Fibroblast of lung (primary cell): ENCODE results near the gene SRI. TPM values are rescaled to one million over a fixed set of nuclear protein-coding genes. Genes with fewer than 3 reads are reported as not detected.
A peak's percentile ranks its signal among the peaks of the same experiment; 100 is the strongest.

Experiments used
- DNase-seq, 2 donors: peaks; one replicate each; pipeline versions ENCODE4 v3.0.0 to v3.0.0-alpha.2; 2010; ENCODE audit warnings: low read depth in 2 of 2
- H2AFZ ChIP-seq: 2 replicates; pipeline ENCODE4 v1.5.1; 2012; ENCODE audit warnings: low read length, control low read depth, inconsistent platforms
- H3K27ac ChIP-seq: 2 replicates; pipeline ENCODE4 v1.5.1; 2011; ENCODE audit warnings: low read length, control low read depth; ENCODE audit not compliant: insufficient read depth
- H3K27me3 ChIP-seq: 2 replicates; pipeline ENCODE4 v1.5.1; 2011; ENCODE audit warnings: mild to moderate bottlenecking, low read length; ENCODE audit not compliant: control insufficient read depth, insufficient read depth
- H3K36me3 ChIP-seq: 2 replicates; pipeline ENCODE4 v1.5.1; 2011; ENCODE audit warnings: low read length; ENCODE audit not compliant: control insufficient read depth, insufficient read depth
- H3K4me1 ChIP-seq: 2 replicates; pipeline ENCODE4 v1.5.1; 2011; ENCODE audit warnings: low read length; ENCODE audit not compliant: control insufficient read depth, insufficient read depth; ENCODE audit errors: extremely low read depth
- H3K4me2 ChIP-seq: 2 replicates; pipeline ENCODE4 v1.5.1; 2011; ENCODE audit warnings: low read length, control low read depth; ENCODE audit not compliant: insufficient read depth; ENCODE audit errors: extremely low read depth
- H3K4me3 ChIP-seq, 4 experiments: fragments of 200-600 bp in 1 of 4; sonication (generic) in 1 of 4; replicated peaks in 1 of 4; 2 replicates each; pipeline ENCODE4 v1.5.1; 2011 to 2016; ENCODE audit warnings: low read length in 4 of 4, low read depth in 3 of 4, mild to moderate bottlenecking in 3 of 4, control low read depth in 2 of 4, inconsistent platforms in 1 of 4, mixed read lengths in 1 of 4; ENCODE audit not compliant: insufficient read depth in 1 of 4; ENCODE audit errors: control extremely low read depth in 1 of 4
- H3K79me2 ChIP-seq: 2 replicates; pipeline ENCODE4 v1.5.1; 2012; ENCODE audit warnings: mild to moderate bottlenecking, low read length, inconsistent platforms; ENCODE audit not compliant: control insufficient read depth, insufficient read depth
- H3K9ac ChIP-seq: 2 replicates; pipeline ENCODE4 v1.5.1; 2011; ENCODE audit warnings: mild to moderate bottlenecking, low read length, control low read depth; ENCODE audit not compliant: insufficient read depth
- H3K9me3 ChIP-seq: 2 replicates; pipeline ENCODE4 v1.5.1; 2012; ENCODE audit warnings: low read depth, low read length; ENCODE audit not compliant: control insufficient read depth, insufficient read depth
- H4K20me1 ChIP-seq: 2 replicates; pipeline ENCODE4 v1.5.1; 2011; ENCODE audit warnings: low read length; ENCODE audit not compliant: control insufficient read depth, insufficient read depth; ENCODE audit errors: extremely low read depth
- EZH2 ChIP-seq: IDR thresholded peaks from 2 replicates; pipeline ENCODE4 v1.5.1; 2012; ENCODE audit warnings: low read length, control low read depth, mild to moderate bottlenecking; ENCODE audit errors: missing control alignments
- polyA plus RNA-seq, 2 donors: library from polyadenylated mRNA; depleted of rRNA in 1 of 2; stranded (reverse) in 1 of 2; unstranded in 1 of 2; fragments of >200 nt; gene quantifications; 2 replicates each; pipeline ENCODE4 v1.2.1, GENCODE V29; 2011 to 2012; ENCODE audit warnings: missing spikeins in 1 of 2
- total RNA-seq: library from RNA; depleted of rRNA; stranded (reverse); fragments of >200 nt; gene quantifications from 2 replicates; pipeline ENCODE4 v1.2.1, GENCODE V29; 2014
- TF ChIP-seq, protein P1 (sequence below), 2 donors: IDR thresholded peaks in 1 of 2; conservative IDR thresholded peaks in 1 of 2; 1 replicate in 1 of 2; 2 replicates in 1 of 2; pipeline ENCODE4 v1.5.1; 2011 to 2012; ENCODE audit warnings: low read length in 2 of 2, control low read depth in 1 of 2, inconsistent platforms in 1 of 2, low read depth in 1 of 2, mild to moderate bottlenecking in 1 of 2

The SRI gene
- total and polyA plus RNA-seq, 2 donors (not counting 1 experiment from before 2014, with no cell fraction given), result 75.1 to 204 TPM

DNA sequence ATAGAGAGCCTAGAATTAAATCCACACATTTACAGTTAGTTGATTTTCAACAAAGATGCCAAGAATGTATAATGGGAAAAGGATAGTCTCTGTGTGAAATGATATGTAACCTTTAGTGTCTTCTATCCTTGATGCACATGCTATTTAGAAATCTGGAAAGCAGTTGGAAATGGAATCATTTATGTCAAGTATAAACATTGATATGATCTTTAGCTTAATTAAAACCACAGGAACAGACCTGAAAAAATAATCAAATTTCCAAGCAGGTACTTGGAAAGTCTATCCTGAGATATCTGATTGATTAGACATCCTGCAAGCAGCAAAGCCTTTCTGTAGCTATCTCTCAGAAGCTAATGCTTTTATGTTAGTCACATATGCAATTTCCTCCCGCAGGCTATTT, 24.4 kb upstream of the SRI start:
- no peak overlapping the region for H3K9ac ChIP-seq
- no peak for DNase-seq
- TF ChIP-seq, protein P1, sequence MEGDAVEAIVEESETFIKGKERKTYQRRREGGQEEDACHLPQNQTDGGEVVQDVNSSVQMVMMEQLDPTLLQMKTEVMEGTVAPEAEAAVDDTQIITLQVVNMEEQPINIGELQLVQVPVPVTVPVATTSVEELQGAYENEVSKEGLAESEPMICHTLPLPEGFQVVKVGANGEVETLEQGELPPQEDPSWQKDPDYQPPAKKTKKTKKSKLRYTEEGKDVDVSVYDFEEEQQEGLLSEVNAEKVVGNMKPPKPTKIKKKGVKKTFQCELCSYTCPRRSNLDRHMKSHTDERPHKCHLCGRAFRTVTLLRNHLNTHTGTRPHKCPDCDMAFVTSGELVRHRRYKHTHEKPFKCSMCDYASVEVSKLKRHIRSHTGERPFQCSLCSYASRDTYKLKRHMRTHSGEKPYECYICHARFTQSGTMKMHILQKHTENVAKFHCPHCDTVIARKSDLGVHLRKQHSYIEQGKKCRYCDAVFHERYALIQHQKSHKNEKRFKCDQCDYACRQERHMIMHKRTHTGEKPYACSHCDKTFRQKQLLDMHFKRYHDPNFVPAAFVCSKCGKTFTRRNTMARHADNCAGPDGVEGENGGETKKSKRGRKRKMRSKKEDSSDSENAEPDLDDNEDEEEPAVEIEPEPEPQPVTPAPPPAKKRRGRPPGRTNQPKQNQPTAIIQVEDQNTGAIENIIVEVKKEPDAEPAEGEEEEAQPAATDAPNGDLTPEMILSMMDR (conservative IDR thresholded peaks at IDR 0.05 in 1 of 2, IDR thresholded peaks at IDR 0.05 in 1 of 2; ENCODE audit: low read depth in 1 of 2, low read length in 2 of 2), result no peak
- TF ChIP-seq EZH2, result no peak
- no peak overlapping the region for H3K27ac ChIP-seq
- H3K9me3 ChIP-seq, result no peaks in the 10 kb centered on the region
- H3K79me2 ChIP-seq, result no peaks in the 10 kb centered on the region
- H3K4me2 ChIP-seq, result no peak overlapping the region
- H3K4me1 ChIP-seq, result no peaks in the 10 kb centered on the region
- H4K20me1 ChIP-seq, result no peaks in the 10 kb centered on the region
- no peak overlapping the region for H3K4me3 ChIP-seq
- no peak overlapping the region for H2AFZ ChIP-seq
- H3K36me3 ChIP-seq, result no peaks in the 10 kb centered on the region
- H3K27me3 ChIP-seq, result no peaks in the 10 kb centered on the region

DNA sequence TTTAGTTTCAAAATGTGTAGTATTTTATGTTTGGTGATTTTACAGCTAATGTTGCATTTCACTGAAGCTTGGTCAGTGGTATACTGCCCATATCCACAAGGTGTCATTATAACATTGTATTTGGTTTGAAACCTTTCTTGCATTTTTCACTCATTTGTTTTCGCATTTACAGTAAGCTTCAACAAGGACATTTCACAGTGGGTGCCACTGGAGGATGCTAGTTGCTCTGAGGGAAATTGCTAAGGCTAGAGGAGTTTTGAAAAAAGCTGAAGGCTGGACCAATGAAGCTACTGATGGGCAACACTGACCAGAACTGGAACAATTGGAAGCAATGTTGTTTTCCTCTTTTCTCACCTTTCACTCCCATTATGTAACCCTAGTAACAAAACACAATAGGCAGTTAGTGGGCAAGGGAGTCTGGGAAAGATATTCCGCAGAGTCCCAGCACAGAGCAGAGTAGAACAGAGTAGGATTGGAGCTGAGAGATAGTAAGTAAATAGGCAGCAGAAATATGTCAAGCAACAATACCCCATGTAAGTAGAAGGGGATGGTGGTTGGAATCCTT, 23.6 kb upstream of the SRI start:
- TF ChIP-seq, protein P1 (conservative IDR thresholded peaks at IDR 0.05 in 1 of 2, IDR thresholded peaks at IDR 0.05 in 1 of 2; ENCODE audit: low read depth in 1 of 2, low read length in 2 of 2), result peak; percentile 54 to 70
- no peak for TF ChIP-seq EZH2
- Histone ChIP-seq H3K9me3 (no peaks in the 10 kb centered on the region), H3K79me2 (no peaks in the 10 kb centered on the region), H3K27ac (no peak overlapping the region), H3K36me3 (no peaks in the 10 kb centered on the region), H3K9ac (no peak overlapping the region), H3K4me3 (no peak overlapping the region), H3K4me1 (no peaks in the 10 kb centered on the region), H4K20me1 (no peaks in the 10 kb centered on the region), H3K27me3 (no peaks in the 10 kb centered on the region), H3K4me2 (no peak overlapping the region), H2AFZ (no peak overlapping the region)
- peak; percentile 51 to 66 for DNase-seq

DNA sequence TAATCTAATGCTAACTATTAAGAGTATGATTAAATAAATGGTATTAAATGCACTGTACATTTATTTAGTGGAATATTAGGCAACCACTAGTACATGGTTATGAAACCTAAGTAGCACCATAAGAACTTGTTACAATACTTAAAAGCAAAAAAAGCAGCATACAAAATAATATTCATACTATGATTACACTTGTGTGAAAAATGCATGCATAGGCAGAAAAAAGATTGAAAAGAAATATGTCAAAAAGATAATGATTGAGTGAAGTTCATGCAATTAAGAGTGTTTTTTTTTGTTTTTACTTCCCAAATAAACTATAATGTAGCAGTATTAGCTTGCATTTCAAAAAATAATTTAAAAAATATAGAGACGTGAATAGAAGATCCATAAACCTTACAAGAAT, 20.0 kb upstream of the SRI start:
- H3K4me3 ChIP-seq, result no peak overlapping the region
- no peaks in the 10 kb centered on the region for H3K9me3 ChIP-seq
- H3K27me3 ChIP-seq, result no peaks in the 10 kb centered on the region
- no peaks in the 10 kb centered on the region for H3K36me3 ChIP-seq
- no peak for TF ChIP-seq EZH2
- TF ChIP-seq, protein P1 (conservative IDR thresholded peaks at IDR 0.05 in 1 of 2, IDR thresholded peaks at IDR 0.05 in 1 of 2; ENCODE audit: low read depth in 1 of 2, low read length in 2 of 2), result no peak
- H3K4me2 ChIP-seq, result no peak overlapping the region
- H3K9ac ChIP-seq, result no peak overlapping the region
- H3K4me1 ChIP-seq, result no peaks in the 10 kb centered on the region
- no peaks in the 10 kb centered on the region for H3K79me2 ChIP-seq
- no peaks in the 10 kb centered on the region for H4K20me1 ChIP-seq
- H2AFZ ChIP-seq, result no peak overlapping the region
- DNase-seq, result no peak
- H3K27ac ChIP-seq, result no peak overlapping the region
